Measurements from ENCODE around the gene DUSP21.

Gene DUSP21

DNA sequence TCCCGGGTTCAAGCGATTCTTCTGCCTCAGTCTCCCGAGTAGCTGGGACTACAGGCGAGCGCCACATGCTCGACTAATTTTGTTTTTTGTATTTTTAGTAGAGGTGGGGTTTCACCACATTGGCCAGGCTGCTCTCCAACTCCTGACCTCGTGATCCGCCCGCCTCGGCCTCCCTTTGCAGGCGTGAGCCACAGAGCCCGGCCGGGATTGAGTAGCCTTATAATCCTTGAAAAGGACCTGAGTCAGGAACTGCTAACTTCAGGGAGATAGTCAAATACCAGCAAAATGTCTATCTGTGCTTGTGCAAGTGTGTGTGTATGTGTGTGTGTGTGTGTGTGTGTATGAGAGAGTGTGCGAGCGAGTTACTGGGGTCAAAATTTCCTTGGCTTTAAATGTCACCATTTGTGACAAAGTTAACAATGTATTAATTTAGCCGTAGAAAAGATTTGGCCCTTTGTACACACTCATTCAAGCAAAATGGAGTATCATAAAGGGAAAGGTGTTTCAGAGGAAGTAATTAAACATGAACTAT, 27.4 kb downstream of the DUSP21 start:
- Histone ChIP-seq H3K4me3 (IDR thresholded peaks at IDR 0.05; ENCODE audit: insufficient read depth, low read depth, low read length) (no peak overlapping the region), H3K27me3 (ENCODE audit: insufficient read depth, low read depth) (no peaks in the 10 kb centered on the region), H3K79me2 (ENCODE audit: insufficient read depth, low read depth) (peaks cover 39% of the 10 kb centered on the region), H3K9ac (peak overlapping the region; percentile 97; the same call in 1 of the 2 replicates), H3K4me2 (peak overlapping the region; percentile 66), H3K4me1 (ENCODE audit: low read depth, poor library complexity, severe bottlenecking) (peaks cover 13% of the 10 kb centered on the region), H2AFZ (ENCODE audit: low read depth) (no peak overlapping the region), H3K36me3 (ENCODE audit: insufficient read depth) (no peaks in the 10 kb centered on the region), H4K20me1 (ENCODE audit: insufficient read depth) (no peaks in the 10 kb centered on the region), H3K27ac (peak overlapping the region; percentile 84)
- TF ChIP-seq, protein P1, sequence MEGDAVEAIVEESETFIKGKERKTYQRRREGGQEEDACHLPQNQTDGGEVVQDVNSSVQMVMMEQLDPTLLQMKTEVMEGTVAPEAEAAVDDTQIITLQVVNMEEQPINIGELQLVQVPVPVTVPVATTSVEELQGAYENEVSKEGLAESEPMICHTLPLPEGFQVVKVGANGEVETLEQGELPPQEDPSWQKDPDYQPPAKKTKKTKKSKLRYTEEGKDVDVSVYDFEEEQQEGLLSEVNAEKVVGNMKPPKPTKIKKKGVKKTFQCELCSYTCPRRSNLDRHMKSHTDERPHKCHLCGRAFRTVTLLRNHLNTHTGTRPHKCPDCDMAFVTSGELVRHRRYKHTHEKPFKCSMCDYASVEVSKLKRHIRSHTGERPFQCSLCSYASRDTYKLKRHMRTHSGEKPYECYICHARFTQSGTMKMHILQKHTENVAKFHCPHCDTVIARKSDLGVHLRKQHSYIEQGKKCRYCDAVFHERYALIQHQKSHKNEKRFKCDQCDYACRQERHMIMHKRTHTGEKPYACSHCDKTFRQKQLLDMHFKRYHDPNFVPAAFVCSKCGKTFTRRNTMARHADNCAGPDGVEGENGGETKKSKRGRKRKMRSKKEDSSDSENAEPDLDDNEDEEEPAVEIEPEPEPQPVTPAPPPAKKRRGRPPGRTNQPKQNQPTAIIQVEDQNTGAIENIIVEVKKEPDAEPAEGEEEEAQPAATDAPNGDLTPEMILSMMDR (conservative IDR thresholded peaks at IDR 0.05; ENCODE audit: low read depth, low read length), result no peak

DNA sequence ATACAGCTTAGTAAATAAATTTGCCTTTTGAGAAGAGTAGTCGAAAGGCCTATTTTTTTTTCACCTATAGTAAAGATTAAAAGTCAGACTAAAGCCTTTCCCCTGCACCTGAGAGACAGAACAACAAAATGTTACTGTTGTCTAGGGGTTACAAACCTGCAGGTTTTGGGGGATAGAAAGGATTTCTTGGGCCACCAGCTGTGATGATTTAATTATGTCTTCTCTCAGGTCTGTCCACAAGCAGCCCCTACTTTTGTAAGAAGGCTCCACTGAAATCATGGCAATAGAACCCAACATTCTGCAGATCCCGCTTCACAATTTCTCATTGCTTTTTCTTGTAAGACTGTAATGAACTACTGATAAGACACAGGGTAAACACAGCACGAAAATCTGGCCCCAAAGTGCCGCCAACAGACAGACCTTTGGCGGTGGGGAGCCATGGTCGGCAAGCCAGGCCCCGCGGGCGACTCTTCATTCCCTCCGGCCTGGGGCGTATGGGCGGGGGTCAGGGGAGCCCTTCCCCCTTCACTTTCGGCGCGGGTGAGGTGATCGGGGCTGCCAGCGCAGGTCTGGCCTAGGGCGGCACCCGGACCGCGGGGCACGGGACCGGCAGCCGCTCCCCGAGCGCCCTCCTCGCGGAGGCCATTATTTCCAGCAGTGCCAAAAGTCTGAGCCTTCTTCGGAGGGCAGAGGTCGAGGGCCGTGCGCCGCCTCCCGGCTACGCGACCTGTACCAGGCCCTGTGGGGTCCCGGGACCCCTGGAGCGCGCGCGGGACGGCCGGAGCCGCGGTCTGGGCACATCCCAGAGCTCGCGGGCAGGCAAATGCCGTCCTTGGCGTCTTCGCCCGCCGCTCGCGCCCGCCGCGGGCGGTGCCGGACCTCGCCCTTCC, 28.4 kb downstream of the DUSP21 start:
- Histone ChIP-seq H3K27ac (peak overlapping the region; percentile 84), H3K79me2 (ENCODE audit: insufficient read depth, low read depth) (peaks cover 47% of the 10 kb centered on the region)

DNA sequence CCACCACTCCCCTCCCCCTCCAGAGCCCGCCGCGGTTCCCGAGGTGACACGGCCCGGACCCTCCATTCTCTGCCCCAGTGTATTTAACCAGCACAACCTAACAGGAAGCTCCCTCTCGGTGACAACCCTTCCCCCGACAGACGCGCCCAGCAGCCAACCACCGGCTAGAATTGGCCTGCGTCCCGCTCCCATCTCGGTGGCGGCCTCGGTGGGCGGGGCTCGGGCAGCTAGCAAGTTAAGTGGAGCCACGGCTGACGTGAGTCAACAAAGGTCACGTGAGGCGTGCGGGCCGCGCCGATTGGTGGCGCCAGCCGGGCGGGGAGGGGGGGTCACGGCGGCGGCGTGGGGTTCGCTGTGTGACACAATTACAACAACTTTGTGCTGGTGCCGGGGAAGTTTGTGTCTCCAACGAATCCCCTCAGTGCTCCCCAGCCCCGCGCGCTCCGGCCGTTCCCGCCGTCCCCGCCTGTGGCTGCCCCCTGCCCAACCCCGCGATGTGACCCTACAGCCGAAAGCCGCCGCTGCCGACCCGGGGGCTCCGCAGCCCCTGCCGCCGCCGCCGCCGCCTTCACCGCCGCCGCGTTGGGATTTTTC, 29.1 kb downstream of the DUSP21 start, which contains the start of gene KDM6A:
Gene KDM6A, plus strand, starts transcription at position 368 of the 594 bp plus-strand sequence. CDS start 364 bp downstream, outside the sequence.
- Histone ChIP-seq H4K20me1 (ENCODE audit: insufficient read depth) (no peaks in the 10 kb centered on the region), H2AFZ (ENCODE audit: low read depth) (peak within 1 kb of the TSS; percentile 54), H3K27me3 (ENCODE audit: insufficient read depth, low read depth) (no peaks in the 10 kb centered on the region), H3K79me2 (ENCODE audit: insufficient read depth, low read depth) (peaks cover 54% of the 10 kb centered on the region), H3K4me3 (IDR thresholded peaks at IDR 0.05; ENCODE audit: insufficient read depth, low read depth, low read length) (no peak within 1 kb of the TSS), H3K4me2 (peak within 1 kb of the TSS; percentile 89), H3K9ac (peak within 1 kb of the TSS; percentile 97), H3K4me1 (ENCODE audit: low read depth, poor library complexity, severe bottlenecking) (peaks cover 25% of the 10 kb centered on the region), H3K36me3 (ENCODE audit: insufficient read depth) (no peaks in the 10 kb centered on the region), H3K27ac (peak within 1 kb of the TSS; percentile 96)
- TF ChIP-seq, protein P1 (conservative IDR thresholded peaks at IDR 0.05; ENCODE audit: low read depth, low read length), result no peak

More for the DNA sequence above, 28.4 kb downstream of the DUSP21 start:
- Histone ChIP-seq H3K4me1 (ENCODE audit: low read depth, poor library complexity, severe bottlenecking) (peaks cover 19% of the 10 kb centered on the region), H3K36me3 (ENCODE audit: insufficient read depth) (no peaks in the 10 kb centered on the region), H2AFZ (ENCODE audit: low read depth) (peak overlapping the region; percentile 54), H3K4me2 (peak overlapping the region; percentile 66), H4K20me1 (ENCODE audit: insufficient read depth) (no peaks in the 10 kb centered on the region), H3K4me3 (IDR thresholded peaks at IDR 0.05; ENCODE audit: insufficient read depth, low read depth, low read length) (no peak overlapping the region), H3K27me3 (ENCODE audit: insufficient read depth, low read depth) (no peaks in the 10 kb centered on the region), H3K9ac (peak overlapping the region; percentile 97)
- TF ChIP-seq, protein P1 (conservative IDR thresholded peaks at IDR 0.05; ENCODE audit: low read depth, low read length), result no peak

DNA sequence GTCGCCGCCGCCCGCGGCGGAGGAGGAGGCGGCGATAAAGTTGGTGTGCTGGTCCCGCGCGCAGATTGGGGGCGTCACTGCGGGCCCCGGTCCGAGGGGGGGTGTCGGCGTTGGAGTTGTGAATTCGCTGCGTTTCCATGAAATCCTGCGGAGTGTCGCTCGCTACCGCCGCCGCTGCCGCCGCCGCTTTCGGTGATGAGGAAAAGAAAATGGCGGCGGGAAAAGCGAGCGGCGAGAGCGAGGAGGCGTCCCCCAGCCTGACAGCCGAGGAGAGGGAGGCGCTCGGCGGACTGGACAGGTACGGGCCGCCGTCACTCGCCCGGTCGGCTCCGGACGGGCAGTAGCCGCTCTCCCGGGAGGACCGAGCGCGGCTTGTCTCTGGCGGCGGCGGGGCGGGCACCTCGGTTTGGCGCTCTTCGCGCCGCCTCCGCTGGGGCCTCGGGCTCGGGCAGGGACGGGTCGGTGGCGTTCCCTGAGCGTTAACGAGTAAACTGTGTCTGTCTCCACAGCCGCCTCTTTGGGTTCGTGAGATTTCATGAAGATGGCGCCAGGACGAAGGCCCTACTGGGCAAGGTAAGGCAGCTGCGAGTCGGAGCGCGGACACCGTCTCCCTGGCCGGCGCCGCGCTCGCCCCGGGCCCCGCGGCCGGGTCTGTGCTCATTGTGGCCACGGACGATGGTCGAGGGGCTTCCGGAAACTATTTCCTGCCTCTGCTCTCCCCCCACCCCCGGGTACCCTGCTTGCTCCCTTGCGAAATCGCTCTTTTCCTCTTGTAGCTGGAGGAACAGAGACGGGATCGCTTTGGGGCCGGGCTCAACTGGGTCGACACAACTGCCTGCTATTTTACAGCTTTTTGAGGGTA, 29.8 kb downstream of the DUSP21 start:
- H3K4me2 ChIP-seq, result peak overlapping the region; percentile 89; the same call in 1 of the 2 replicates
- peak overlapping the region; percentile 97 for H3K9ac ChIP-seq
- H3K36me3 ChIP-seq (ENCODE audit: insufficient read depth), result no peaks in the 10 kb centered on the region
- no peaks in the 10 kb centered on the region for H4K20me1 ChIP-seq (ENCODE audit: insufficient read depth)
- peaks cover 62% of the 10 kb centered on the region for H3K79me2 ChIP-seq (ENCODE audit: insufficient read depth, low read depth)
- H2AFZ ChIP-seq (ENCODE audit: low read depth), result peak overlapping the region; percentile 17; the same call in 1 of the 2 replicates
- no peak overlapping the region for H3K4me3 ChIP-seq (IDR thresholded peaks at IDR 0.05; ENCODE audit: insufficient read depth, low read depth, low read length)
- peaks cover 31% of the 10 kb centered on the region for H3K4me1 ChIP-seq (ENCODE audit: low read depth, poor library complexity, severe bottlenecking)
- no peaks in the 10 kb centered on the region for H3K27me3 ChIP-seq (ENCODE audit: insufficient read depth, low read depth)
- TF ChIP-seq, protein P1 (conservative IDR thresholded peaks at IDR 0.05; ENCODE audit: low read depth, low read length), result no peak
- H3K27ac ChIP-seq, result peak overlapping the region; percentile 96
